ENCODE data around the gene PLEKHG7. TPM values are rescaled to one million over a fixed set of nuclear protein-coding genes. Genes with fewer than 3 reads are reported as not detected.

PLEKHG7 gene
- total and polyA plus RNA-seq, 2 of the 8 experiments (the other 6 are each of a cell fraction or from before 2014, with no cell fraction given) = not detected

DNA sequence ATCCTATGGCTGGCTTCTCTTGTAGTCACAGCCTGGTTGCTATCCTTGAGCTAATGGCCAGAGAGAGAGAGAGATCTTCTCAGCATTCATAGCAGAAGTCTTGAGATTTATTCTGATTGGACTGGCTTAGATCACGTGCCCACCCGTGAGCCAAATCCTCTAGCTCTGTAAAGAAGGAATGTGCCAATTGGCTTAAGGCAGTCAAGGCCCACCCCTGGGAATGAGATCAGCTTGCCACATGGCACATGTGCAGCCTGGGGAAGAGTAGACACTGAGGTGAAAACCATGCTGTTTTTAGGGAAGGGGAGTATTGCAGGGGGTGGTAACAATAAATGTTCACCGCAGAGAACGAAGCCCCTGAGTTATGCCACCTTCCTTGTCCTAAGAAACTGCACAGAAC is 36.3 kb downstream of the PLEKHG7 start (continued):
- TF ChIP-seq, protein P1, sequence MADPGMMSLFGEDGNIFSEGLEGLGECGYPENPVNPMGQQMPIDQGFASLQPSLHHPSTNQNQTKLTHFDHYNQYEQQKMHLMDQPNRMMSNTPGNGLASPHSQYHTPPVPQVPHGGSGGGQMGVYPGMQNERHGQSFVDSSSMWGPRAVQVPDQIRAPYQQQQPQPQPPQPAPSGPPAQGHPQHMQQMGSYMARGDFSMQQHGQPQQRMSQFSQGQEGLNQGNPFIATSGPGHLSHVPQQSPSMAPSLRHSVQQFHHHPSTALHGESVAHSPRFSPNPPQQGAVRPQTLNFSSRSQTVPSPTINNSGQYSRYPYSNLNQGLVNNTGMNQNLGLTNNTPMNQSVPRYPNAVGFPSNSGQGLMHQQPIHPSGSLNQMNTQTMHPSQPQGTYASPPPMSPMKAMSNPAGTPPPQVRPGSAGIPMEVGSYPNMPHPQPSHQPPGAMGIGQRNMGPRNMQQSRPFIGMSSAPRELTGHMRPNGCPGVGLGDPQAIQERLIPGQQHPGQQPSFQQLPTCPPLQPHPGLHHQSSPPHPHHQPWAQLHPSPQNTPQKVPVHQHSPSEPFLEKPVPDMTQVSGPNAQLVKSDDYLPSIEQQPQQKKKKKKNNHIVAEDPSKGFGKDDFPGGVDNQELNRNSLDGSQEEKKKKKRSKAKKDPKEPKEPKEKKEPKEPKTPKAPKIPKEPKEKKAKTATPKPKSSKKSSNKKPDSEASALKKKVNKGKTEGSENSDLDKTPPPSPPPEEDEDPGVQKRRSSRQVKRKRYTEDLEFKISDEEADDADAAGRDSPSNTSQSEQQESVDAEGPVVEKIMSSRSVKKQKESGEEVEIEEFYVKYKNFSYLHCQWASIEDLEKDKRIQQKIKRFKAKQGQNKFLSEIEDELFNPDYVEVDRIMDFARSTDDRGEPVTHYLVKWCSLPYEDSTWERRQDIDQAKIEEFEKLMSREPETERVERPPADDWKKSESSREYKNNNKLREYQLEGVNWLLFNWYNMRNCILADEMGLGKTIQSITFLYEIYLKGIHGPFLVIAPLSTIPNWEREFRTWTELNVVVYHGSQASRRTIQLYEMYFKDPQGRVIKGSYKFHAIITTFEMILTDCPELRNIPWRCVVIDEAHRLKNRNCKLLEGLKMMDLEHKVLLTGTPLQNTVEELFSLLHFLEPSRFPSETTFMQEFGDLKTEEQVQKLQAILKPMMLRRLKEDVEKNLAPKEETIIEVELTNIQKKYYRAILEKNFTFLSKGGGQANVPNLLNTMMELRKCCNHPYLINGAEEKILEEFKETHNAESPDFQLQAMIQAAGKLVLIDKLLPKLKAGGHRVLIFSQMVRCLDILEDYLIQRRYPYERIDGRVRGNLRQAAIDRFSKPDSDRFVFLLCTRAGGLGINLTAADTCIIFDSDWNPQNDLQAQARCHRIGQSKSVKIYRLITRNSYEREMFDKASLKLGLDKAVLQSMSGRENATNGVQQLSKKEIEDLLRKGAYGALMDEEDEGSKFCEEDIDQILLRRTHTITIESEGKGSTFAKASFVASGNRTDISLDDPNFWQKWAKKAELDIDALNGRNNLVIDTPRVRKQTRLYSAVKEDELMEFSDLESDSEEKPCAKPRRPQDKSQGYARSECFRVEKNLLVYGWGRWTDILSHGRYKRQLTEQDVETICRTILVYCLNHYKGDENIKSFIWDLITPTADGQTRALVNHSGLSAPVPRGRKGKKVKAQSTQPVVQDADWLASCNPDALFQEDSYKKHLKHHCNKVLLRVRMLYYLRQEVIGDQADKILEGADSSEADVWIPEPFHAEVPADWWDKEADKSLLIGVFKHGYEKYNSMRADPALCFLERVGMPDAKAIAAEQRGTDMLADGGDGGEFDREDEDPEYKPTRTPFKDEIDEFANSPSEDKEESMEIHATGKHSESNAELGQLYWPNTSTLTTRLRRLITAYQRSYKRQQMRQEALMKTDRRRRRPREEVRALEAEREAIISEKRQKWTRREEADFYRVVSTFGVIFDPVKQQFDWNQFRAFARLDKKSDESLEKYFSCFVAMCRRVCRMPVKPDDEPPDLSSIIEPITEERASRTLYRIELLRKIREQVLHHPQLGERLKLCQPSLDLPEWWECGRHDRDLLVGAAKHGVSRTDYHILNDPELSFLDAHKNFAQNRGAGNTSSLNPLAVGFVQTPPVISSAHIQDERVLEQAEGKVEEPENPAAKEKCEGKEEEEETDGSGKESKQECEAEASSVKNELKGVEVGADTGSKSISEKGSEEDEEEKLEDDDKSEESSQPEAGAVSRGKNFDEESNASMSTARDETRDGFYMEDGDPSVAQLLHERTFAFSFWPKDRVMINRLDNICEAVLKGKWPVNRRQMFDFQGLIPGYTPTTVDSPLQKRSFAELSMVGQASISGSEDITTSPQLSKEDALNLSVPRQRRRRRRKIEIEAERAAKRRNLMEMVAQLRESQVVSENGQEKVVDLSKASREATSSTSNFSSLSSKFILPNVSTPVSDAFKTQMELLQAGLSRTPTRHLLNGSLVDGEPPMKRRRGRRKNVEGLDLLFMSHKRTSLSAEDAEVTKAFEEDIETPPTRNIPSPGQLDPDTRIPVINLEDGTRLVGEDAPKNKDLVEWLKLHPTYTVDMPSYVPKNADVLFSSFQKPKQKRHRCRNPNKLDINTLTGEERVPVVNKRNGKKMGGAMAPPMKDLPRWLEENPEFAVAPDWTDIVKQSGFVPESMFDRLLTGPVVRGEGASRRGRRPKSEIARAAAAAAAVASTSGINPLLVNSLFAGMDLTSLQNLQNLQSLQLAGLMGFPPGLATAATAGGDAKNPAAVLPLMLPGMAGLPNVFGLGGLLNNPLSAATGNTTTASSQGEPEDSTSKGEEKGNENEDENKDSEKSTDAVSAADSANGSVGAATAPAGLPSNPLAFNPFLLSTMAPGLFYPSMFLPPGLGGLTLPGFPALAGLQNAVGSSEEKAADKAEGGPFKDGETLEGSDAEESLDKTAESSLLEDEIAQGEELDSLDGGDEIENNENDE (IDR thresholded peaks at IDR 0.05; ENCODE audit: insufficient replicate concordance, low read length) = no peak

Measured in H1 (cell line).